HG02610 (cell line): Measurements from ENCODE around the gene BICC1.
"Not testable (repeated sequence)": the region's sequence is repeated elsewhere in the genome, so short reads cannot be mapped to it uniquely, and the experiment has no call there.

Experiments used
- ATAC-seq: cut with Tn5 transposase; IDR thresholded peaks from one replicate; pipeline ENCODE4 v1.9.1; 2021; ENCODE audit warnings: mild to moderate bottlenecking, moderate library complexity; ENCODE audit not compliant: unreplicated experiment

BICC1 gene

GRCh38 chr10:58590152-58590840, 77.6 kb downstream of the BICC1 start:
- no peak for ATAC-seq

- no peak for ATAC-seq
Observed at GRCh38 chr10:58590924-58591323, 78.3 kb downstream of the BICC1 start.

DNA sequence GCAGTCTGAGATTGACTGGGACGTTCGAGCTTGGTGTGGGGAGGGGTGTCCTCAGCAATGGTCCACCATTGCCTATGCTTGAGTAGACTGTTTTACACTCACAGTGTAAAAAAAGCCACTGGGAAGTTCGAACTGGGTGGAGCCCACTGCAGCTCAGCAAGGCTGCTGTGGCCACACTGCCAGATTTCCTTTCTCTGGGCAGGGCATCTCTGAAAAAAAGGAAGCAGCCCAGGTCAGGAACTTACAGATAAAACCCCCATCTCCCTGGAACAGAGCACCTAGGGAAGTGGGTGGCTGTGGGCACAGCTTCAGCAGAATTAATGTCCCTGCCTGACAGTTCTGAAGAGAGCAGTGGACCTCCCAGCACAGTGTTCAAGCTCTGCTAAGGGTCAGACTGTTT, 80.3 kb downstream of the BICC1 start:
- ATAC-seq, result no peak

DNA sequence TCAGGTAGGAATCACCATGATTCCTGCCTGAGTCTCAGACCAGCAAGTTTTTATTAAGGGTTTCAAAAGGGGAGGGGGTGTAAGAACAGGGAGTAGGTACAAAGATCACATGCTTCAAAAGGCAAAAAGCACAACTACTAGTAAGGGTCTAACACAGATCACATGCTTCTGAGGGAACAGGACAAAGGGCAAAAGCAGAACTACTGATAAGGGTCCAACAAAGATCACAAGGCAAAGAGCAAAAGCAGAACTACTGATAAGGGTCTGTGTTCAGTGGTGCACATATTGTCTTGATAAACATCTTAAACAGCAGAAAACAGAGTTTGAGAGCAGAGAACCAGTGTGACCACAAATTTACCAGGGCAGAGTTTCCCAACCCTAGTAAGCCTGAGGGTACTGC, 84.5 kb downstream of the BICC1 start:
- ATAC-seq, result not testable (repeated sequence)

DNA sequence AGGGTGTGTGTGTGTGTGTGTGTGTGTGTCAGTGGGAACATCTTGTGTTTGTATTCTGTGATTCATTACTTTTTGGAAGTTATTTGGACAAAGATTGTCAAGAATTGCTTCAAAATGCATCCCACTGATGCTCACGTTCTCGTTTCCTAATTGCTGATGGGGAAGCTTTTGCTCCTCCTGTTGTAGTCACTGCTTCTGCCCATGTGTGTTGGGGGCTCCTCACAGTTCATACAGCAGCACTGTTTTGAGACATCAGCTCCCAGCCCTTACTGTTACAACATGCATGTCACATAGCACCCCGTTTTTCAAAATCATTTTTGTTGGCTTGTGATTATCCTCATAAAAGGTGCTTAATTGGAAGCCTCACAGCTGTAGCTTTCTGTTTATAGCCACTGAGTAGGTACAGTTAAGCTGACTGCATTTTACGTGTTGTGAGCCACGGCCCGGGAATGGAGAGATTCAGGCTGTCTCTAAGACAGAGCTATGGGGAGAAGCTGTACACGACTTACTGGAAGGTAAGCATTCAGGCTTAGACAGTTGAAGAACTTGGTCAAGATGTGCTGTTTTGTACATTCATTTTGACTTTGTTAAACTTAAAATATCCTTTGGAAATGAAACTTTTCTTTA, 87.4 kb downstream of the BICC1 start:
- ATAC-seq, result no peak

DNA sequence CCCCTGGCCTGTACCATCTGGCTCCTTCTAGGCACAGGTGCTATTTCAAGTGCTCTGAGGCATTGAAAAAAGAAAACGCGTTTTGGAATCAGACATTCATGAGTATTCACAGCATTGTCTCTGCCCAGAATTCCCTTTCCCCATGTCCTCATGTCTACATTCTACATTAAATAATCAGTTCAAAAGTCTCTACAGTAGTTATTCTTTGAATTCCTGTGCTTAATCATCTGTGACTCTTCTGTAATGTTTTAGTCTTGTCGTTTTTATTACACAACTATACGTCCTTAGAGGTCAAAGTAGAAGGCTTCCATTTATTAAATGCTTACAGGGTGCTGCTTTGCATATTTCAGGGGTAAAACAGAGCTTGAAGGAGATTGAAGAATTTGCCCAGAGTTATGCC, 95.7 kb downstream of the BICC1 start:
- no peak for ATAC-seq

DNA sequence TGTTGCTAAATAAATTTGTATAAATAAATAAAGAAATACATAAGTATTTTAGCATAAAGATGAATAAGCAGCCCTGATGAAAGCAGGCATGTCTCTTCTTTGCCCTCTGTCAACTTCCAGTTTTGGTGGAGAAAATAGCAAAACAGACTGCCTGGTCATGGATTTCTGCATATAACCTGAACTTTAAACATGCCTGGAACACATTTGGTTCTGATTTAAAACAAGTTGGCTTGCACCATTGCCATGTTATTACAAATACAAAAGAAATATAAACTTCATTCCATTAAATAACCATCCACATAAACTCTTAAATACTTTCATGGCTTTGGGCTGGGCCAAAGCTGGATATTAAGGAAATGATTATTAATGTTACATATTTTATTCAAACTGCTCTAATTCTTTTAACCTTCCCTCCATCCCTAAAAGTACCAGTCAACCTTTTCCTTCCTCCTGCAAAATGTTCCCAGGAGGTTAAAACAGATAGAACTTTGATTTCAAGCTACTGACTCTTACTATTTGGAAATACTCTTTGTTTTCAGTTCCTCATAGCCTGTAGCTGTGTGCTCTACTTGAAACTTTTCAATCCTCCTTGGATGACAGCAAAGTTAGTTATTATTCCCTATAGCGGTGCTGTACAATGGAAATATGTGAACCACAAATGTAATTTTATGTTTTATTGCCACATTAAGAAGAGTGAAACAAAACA, 96.3 kb downstream of the BICC1 start:
- no peak for ATAC-seq

DNA sequence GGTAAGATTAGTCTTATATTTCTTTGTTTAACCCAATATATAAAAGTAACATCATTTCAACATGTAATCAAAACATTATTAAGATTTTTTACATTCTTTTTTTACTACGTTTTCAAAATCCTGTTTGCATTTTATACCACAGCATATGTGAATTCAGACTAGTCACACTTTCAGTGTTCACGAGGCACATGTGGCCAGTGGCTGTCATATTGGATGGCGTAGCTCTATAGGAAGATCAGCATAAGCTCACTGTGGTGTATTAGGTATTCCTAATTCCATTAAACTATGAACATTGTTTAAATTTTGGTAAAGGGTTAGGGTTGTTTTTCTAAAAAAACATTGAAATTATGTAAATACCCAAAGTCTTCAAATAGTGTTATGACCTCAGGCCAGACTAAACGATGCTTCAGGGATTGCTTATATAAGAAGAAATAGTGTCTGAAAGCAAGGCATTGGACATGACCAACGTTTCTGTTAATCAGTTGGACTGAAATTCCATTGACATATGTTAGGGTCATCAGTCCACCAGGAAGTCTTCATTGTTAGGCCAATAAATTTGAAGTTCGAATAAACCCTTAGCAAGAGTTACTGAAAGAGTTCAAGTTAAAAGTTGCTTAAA, 97.0 kb downstream of the BICC1 start:
- no peak for ATAC-seq

GRCh38 chr10:58615237-58615935, 102.7 kb downstream of the BICC1 start:
- ATAC-seq, result no peak

DNA sequence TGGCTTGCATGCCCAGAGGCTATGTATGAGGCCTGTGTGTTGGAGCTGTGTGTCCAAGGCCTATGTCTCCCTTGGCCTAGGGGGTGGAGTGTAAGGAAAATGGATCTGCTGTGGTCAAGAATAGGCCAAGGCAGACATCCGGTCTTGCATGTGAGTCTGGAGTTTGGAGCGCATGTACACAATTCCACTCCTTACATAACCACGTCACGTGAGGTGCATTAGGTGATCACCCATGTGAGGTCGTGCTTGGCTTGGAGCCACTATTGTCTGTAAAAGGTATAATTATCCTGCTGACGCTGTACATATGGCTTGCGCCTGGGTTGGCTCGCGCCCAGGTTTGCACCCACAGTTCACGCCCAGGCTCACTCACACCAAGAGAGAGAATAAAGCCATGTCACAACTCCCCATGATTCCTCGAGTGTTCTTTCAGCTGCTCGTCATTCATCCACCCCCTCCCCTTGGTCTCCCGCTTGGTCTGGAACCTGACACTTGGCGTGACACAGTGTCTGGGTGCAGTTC, 105.5 kb downstream of the BICC1 start:
- no peak for ATAC-seq

GRCh38 chr10:58621379-58622077, 108.9 kb downstream of the BICC1 start:
- no peak for ATAC-seq

GRCh38 chr10:58622246-58622645, 109.6 kb downstream of the BICC1 start:
- ATAC-seq, result no peak

GRCh38 chr10:58625070-58625469, 112.4 kb downstream of the BICC1 start:
- ATAC-seq, result no peak

- no peak for ATAC-seq
Observed at GRCh38 chr10:58627392-58627791, 114.7 kb downstream of the BICC1 start.

DNA sequence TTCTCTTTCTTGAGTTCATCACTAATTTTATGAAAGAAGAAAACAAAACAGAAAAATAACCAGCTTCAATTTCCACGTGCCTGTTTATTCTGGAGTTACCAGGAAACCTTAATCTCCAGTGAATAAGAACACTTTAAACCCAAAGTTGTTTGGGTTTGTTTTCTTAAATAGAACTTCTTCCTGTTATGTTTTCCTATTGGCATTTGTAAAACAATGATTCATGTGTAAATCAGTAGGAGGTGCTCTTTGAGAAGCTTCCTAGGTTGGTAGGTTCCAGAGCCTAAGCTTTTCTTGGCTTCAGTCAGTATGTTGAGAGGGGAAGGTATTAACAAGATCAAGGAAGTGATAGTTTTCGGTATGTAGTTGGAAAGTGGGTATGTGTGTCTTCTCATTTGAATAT, 119.0 kb downstream of the BICC1 start:
- no peak for ATAC-seq

DNA sequence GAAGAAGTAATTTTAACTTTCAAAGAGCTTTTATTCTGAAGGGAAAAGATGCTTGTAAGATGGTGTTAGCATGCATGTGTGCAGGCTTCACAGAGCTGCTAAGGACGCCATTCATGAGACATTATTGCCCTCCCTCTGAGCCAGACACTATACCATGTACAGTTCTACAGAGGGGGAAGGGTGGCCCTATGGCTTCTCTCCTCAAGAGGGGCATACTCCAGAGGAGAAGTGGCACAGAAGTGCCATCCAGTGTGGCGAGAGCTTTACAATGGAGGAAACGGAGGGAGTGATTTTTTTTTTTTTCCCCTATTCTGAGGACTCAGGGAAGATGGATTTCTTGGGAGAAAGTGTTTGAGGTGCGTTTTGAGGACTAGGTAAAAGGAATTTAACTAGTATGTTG, 119.5 kb downstream of the BICC1 start:
- ATAC-seq, result no peak

DNA sequence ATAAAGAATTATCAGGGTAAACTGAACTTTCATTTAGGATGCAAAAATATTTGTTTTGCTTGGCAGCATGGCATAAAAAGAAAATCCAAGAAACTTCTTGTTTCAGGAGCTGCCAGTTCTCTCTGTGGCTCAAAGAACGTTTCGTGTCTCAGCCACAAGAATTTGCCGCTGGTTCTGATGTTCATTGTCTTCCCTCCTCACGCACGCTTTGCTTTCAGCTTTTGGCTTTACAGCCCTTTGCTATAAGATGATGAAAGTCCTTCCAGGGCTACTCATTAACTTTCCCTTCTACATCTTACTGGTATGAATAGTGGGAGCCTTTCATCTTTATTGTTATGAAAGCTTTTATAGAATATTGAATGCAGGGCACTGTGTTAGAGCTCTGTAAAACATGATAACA, 124.7 kb downstream of the BICC1 start:
- no peak for ATAC-seq

DNA sequence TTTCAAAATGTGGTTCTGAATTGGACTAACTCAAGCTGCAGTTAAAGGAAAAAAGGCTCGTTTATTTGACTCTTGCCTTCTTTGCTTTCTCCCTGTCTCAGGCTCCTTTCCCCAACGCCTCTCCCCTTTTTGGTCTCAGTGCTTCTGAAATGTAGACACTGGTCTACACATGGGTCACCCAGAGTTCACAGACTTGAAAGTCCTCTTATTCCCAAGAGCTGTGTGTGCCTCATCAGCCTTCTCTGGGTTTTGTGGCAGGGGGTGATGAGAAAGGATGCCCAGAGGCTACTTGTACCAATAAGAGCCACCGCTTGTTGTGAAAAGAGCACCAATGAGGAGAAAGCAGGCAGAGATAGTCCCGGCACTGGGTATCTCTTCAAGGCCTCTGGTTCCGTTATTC, 125.7 kb downstream of the BICC1 start:
- no peak for ATAC-seq

- no peak for ATAC-seq
Observed at GRCh38 chr10:58641095-58641531, 128.4 kb downstream of the BICC1 start.

DNA sequence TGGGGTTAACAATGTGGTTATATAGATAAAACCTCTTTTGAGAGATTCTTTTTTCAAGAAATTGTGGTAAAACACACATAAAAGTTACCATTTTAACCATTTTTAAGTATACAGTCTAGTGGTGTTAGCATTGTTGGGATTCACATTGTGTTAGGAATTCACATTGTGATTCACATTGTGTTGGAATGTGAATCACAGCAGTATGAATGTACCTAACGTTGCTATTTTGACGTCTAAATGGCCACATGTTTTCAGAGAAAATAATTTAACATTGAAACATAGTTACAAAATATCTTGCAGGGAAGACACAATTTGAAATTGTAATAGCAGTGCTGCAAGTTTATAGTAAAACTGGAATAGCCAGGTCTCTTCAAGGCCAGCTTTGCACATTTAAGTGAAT, 129.0 kb downstream of the BICC1 start:
- ATAC-seq, result no peak
